ENCODE data around the gene ENAM.

Gene ENAM

GRCh38 chr4:70666369-70666768, 37.8 kb downstream of the ENAM start, which contains the start of gene JCHAIN:
TSS of gene JCHAIN (minus strand) at chr4:70666508. CDS start at chr4:70666490, 18 bp downstream.
- peaks cover 70% of the 10 kb centered on the region for H3F3A ChIP-seq (ENCODE audit: control insufficient read depth, insufficient read depth)
- peak within 1 kb of the TSS; percentile 99 for H3K27ac ChIP-seq (ENCODE audit: low read depth, low read length)
- H3K4me3 ChIP-seq (ENCODE audit: low read length), result peak within 1 kb of the TSS; percentile 85
- H3K9me2 ChIP-seq (replicated peaks; ENCODE audit: control insufficient read depth, low read length), result no peaks in the 10 kb centered on the region
- no peaks in the 10 kb centered on the region for H4K20me1 ChIP-seq (ENCODE audit: control insufficient read depth, insufficient read depth, low read depth, low read length)
- no peaks in the 10 kb centered on the region for H3K27me3 ChIP-seq (ENCODE audit: control insufficient read depth, low read length)
- peaks cover 57% of the 10 kb centered on the region for H3K36me3 ChIP-seq (ENCODE audit: control insufficient read depth, low read length)
- no peaks in the 10 kb centered on the region for H3K9me3 ChIP-seq (ENCODE audit: control insufficient read depth, insufficient read depth, low read length)
- TF ChIP-seq CTCF (IDR thresholded peaks at IDR 0.05; ENCODE audit: low read depth, low read length, poor library complexity, severe bottlenecking) (no peak), EZH2phosphoT487 (IDR thresholded peaks at IDR 0.05; ENCODE audit: borderline replicate concordance, low read length) (no peak)
- peak within 1 kb of the TSS; percentile 98 for H3K4me2 ChIP-seq (ENCODE audit: low read length)
- H3K79me2 ChIP-seq (ENCODE audit: control insufficient read depth, low read length), result peaks cover 100% of the 10 kb centered on the region
- peaks cover 46% of the 10 kb centered on the region for H3K4me1 ChIP-seq (ENCODE audit: control insufficient read depth, low read length)

- no peaks in the 10 kb centered on the region for H4K20me1 ChIP-seq (ENCODE audit: control insufficient read depth, insufficient read depth, low read depth, low read length)
- H3K27me3 ChIP-seq (ENCODE audit: control insufficient read depth, low read length), result no peaks in the 10 kb centered on the region
- H3K36me3 ChIP-seq (ENCODE audit: control insufficient read depth, low read length), result peaks cover 41% of the 10 kb centered on the region
- no peak for TF ChIP-seq EZH2phosphoT487 (IDR thresholded peaks at IDR 0.05; ENCODE audit: borderline replicate concordance, low read length)
- no peak for TF ChIP-seq CTCF (IDR thresholded peaks at IDR 0.05; ENCODE audit: low read depth, low read length, poor library complexity, severe bottlenecking)
- H3K9me2 ChIP-seq (replicated peaks; ENCODE audit: control insufficient read depth, low read length), result no peaks in the 10 kb centered on the region
- H3F3A ChIP-seq (ENCODE audit: control insufficient read depth, insufficient read depth), result peaks cover 66% of the 10 kb centered on the region
- H3K9me3 ChIP-seq (ENCODE audit: control insufficient read depth, insufficient read depth, low read length), result no peaks in the 10 kb centered on the region
- peak overlapping the region; percentile 85 for H3K4me3 ChIP-seq (ENCODE audit: low read length)
- peak overlapping the region; percentile 99 for H3K27ac ChIP-seq (ENCODE audit: low read depth, low read length)
- peaks cover 57% of the 10 kb centered on the region for H3K4me1 ChIP-seq (ENCODE audit: control insufficient read depth, low read length)
- peak overlapping the region; percentile 98 for H3K4me2 ChIP-seq (ENCODE audit: low read length)
- peaks cover 96% of the 10 kb centered on the region for H3K79me2 ChIP-seq (ENCODE audit: control insufficient read depth, low read length)
These were observed 39.4 kb downstream of the ENAM start for GRCh38 chr4:70667740-70668535.

- Histone ChIP-seq H3K9me3 (ENCODE audit: control insufficient read depth, insufficient read depth, low read length) (no peaks in the 10 kb centered on the region), H3K27ac (ENCODE audit: low read depth, low read length) (peak overlapping the region; percentile 99), H3K4me2 (ENCODE audit: low read length) (peak overlapping the region; percentile 98), H3F3A (ENCODE audit: control insufficient read depth, insufficient read depth) (peaks cover 54% of the 10 kb centered on the region), H4K20me1 (ENCODE audit: control insufficient read depth, insufficient read depth, low read depth, low read length) (no peaks in the 10 kb centered on the region), H3K36me3 (ENCODE audit: control insufficient read depth, low read length) (peaks cover 16% of the 10 kb centered on the region), H3K9me2 (replicated peaks; ENCODE audit: control insufficient read depth, low read length) (no peaks in the 10 kb centered on the region), H3K27me3 (ENCODE audit: control insufficient read depth, low read length) (no peaks in the 10 kb centered on the region), H3K79me2 (ENCODE audit: control insufficient read depth, low read length) (peaks cover 91% of the 10 kb centered on the region), H3K4me3 (ENCODE audit: low read length) (peak overlapping the region; percentile 85), H3K4me1 (ENCODE audit: control insufficient read depth, low read length) (peaks cover 82% of the 10 kb centered on the region)
- TF ChIP-seq EZH2phosphoT487 (IDR thresholded peaks at IDR 0.05; ENCODE audit: borderline replicate concordance, low read length) (no peak), CTCF (IDR thresholded peaks at IDR 0.05; ENCODE audit: low read depth, low read length, poor library complexity, severe bottlenecking) (no peak)
These were observed 41.9 kb downstream of the ENAM start for GRCh38 chr4:70670332-70671014.

Measured in DOHH2 (cell line).